DMS 273 treated with DMSO at 0.1 percent for 48 hours (cell line): ENCODE measurements around the gene USP28.
A peak's percentile ranks its signal among the peaks of the same experiment; 100 is the strongest.
"Not testable (repeated sequence)": the region's sequence is repeated elsewhere in the genome, so short reads cannot be mapped to it uniquely, and the experiment has no call there.

Experiments
- DNase-seq: peaks from one replicate; lab custom pipeline; 2025; lab: John Stamatoyannopoulos, UW

Gene USP28, protein sequence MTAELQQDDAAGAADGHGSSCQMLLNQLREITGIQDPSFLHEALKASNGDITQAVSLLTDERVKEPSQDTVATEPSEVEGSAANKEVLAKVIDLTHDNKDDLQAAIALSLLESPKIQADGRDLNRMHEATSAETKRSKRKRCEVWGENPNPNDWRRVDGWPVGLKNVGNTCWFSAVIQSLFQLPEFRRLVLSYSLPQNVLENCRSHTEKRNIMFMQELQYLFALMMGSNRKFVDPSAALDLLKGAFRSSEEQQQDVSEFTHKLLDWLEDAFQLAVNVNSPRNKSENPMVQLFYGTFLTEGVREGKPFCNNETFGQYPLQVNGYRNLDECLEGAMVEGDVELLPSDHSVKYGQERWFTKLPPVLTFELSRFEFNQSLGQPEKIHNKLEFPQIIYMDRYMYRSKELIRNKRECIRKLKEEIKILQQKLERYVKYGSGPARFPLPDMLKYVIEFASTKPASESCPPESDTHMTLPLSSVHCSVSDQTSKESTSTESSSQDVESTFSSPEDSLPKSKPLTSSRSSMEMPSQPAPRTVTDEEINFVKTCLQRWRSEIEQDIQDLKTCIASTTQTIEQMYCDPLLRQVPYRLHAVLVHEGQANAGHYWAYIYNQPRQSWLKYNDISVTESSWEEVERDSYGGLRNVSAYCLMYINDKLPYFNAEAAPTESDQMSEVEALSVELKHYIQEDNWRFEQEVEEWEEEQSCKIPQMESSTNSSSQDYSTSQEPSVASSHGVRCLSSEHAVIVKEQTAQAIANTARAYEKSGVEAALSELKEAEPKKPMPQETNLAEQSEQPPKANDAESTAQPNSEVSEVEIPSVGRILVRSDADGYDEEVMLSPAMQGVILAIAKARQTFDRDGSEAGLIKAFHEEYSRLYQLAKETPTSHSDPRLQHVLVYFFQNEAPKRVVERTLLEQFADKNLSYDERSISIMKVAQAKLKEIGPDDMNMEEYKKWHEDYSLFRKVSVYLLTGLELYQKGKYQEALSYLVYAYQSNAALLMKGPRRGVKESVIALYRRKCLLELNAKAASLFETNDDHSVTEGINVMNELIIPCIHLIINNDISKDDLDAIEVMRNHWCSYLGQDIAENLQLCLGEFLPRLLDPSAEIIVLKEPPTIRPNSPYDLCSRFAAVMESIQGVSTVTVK

DNA sequence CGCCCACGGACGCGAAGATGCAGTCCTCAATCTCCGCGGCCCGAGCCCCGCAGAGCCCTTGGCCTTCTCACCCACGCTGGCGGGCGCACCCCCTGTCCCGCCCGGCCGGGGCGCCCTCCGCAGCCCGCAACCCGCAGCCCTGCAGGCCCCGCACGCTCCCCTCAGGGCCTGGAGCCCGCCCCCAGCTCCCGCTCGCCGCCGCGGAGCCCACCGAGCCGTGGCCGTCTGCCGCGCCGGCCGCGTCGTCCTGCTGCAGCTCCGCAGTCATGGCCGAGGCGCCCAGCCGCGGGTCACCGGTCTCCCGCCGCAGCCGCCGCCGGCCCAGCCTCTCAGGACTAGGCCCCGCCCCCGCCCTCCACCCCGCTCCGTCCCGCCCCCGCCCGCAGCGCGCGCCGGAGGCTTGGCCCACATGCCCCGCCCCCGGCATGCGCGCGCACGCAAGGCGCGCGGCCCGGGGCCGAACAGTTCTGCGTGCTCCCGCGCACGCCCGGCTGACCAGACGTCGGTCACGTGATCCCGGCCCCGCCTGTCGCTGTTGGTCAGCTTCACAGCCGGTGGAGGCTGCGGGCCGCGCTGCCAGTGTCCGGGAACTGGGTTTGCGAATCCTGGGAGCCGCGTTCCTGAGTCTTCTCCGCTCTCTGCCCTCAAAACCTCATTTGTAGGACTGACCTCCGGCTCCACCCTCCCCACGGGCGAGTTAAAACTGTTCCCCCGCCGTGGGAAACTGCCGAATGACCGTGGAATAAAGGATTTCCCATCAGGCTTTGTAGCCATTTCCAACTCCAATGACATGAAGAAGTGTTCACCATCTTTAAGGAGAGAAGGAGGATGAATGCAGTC is at the start of gene USP28:
USP28 (minus strand) TSS at position 339 of the 840 bp plus-strand sequence; CDS start at position 268, 71 bp downstream.
- DNase-seq = peak; percentile 54

DNA sequence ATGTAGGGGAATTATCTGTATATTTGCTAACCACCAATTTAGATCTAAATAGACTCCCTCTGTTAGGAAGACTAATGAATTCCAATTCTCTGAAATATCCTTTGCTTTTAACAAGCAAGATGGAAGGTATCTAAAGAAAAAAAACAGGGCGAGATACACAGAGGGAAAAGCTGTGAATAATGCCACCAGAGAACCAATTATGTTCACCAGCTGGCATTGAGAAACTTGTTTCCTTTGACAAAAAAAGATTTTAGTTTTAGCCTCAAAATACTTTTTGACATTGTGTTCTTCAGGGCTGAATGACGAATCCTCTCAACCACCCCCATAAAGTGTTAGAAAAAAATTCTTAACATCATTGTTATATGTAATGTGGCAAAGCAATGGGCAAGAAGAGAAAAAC is 48.2 kb upstream of the USP28 start:
- DNase-seq = no peak

DNA sequence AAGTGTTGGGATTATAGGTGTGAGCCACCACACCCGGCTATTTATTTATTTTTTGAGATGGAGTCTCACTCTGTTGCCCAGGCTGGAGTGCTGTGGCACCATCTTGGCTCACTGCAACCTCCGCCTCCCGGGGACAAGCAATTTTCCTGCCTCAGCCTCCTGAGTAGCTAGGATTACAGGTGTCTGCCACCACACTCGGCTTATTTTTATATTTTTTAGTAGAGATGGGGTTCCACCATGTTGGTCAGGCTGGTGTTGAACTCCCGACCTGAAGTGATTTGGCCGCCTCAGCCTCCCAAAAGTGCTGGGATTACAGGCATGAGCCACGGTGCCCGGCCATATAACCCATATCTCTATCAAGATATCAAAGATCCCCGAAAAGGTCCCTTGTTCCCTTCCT is 36.1 kb upstream of the USP28 start:
- not testable (repeated sequence) for DNase-seq

DNA sequence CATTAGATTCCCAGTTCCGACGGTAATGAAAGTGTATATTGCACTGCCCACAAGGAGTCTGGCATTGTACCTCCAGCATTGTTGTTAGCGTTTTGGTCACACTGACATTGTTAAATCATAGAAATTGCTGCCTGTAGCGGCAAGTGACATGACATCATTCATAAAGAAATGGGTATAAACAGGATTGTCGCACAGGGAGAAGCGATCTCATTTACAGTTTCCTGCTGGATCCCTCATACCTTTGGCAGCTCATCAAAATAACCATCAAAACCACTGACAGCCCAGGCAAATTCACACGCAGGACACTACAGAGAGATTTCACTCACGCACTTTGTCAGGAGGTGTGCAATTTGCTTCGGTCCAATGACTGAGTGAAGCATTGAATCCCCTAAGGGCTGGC is 32.7 kb upstream of the USP28 start:
- DNase-seq = no peak

DNA sequence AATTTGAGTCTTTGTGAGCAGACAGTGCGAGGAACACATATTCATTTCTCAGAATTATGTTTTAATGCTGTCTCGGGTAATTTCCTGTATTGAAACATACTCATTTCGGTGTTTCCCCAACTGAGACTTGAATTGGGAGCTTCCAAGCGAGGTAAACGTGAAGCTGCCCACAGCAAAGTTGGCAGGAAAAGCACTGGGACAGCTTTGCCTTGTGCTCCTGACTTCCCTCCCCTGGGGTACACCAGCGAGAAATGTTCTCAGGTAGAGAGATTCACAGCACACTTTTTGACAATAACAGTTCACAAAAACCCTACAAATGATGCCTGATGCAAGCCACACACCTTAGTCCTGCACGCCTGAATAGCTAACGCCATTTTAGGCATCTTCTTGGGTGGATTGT is 32.3 kb upstream of the USP28 start:
- DNase-seq = no peak

DNA sequence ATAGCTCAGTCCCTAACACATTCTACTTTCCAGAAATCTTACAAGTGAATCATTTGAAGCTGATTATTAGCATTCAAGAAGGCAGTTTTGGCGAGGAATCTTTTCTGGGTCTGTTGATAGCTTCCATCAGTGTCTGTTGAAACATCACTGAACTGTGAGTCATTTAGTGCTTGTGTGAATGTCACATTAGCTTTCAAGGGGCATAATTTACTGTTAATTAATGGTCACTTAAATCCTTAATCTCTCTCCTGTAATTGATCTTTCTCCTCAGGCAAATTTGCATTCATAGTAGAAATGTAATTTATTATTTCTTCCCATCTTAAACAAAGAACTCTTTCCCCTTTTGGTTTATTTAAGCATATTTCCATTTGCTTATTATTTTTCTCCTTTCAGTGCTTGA is 31.8 kb upstream of the USP28 start:
- DNase-seq = no peak

DNA sequence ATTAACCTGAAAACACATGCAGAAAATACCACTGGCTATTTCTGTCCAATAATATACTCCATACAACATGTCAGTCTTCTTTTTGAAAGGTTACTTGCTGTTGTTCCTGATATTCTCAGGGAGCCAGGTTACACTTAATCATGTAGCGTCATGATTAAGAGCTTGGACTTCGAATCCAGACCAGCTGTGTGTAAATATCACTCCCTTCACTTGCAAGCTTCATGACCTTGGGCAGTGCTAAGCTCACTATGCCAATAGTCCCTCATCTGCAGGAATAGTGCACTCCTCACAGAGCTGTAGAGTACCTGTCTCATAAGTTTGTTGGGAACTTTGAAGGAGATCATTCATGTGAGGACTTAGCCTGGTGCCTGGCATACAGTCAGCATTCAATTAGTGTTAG is 31.1 kb upstream of the USP28 start:
- no peak for DNase-seq

DNA sequence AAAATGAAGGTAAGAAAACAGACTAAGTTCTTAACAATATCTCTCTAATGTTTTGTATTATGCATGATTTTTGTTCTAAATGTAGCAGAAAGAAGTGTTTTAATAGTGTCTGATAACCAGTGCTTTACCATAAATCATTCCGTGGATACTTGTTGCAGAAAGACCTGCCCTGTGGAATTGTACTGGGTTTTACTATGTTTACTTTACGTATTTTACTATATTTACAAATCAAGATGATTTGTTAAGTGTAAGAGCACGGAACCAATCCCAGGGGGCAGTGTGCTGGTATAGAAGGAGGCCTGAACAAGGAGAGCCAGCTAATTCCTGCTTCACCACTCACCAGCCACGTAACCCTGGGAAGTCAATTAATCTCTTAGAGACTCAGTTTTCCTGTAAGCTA is 30.7 kb upstream of the USP28 start:
- DNase-seq = no peak

DNA sequence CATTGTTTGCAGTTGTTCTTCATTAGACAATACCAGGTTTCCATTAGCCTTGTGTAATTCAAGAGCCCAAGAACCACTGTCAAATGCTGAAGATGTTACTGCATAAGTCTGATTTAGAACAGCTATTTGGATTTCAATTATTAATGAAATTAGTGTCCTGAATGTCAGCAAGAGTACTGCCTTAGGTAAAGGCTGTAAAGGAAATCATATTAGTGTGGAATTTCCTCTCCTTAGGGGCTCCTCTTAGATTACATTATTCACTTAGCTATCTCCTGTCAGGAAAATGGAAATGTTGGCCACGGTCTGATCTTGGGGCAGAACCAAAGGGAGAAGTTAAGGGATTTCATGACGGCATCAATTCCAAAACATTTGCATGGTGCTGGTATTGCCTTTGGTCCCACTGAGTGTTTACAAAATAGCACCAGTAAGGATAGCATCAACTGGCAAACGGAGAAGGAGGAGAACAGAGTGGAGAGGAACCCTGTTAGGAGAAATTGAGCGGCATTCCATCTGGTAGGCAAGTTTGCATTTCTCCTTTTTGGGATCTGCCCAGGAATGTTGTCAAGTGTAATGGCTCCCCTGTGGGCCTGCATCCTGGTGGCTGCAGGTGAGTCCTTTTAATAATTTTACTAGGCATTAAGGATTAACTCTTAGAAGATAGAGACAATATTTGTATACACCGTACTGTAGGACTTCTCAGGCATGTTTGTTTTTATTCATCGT is 29.2 kb upstream of the USP28 start, which contains the start of gene HTR3B:
HTR3B (plus strand) TSS at position 418 of the 723 bp plus-strand sequence; CDS start at position 556, 138 bp downstream.
- no peak for DNase-seq

DNA sequence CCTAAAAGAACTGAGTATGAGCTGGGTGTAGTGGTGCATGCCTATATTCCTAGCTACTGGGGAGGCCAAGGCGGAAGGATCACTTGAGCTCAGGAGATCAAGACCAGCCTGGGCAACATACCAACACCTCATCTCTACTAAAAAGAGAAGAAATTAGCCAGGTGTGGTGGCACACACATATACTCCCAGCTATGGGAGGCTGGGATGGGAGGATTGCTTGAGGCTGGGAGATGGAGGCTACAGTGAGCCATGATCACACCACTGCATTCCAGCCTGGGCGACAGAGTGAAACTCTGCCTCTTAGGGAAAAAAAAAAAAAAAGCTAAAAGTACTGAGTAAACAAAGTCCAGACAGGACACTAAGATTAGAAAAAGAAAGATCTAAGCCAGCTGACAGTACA is 25.8 kb upstream of the USP28 start:
- DNase-seq = no peak

DNA sequence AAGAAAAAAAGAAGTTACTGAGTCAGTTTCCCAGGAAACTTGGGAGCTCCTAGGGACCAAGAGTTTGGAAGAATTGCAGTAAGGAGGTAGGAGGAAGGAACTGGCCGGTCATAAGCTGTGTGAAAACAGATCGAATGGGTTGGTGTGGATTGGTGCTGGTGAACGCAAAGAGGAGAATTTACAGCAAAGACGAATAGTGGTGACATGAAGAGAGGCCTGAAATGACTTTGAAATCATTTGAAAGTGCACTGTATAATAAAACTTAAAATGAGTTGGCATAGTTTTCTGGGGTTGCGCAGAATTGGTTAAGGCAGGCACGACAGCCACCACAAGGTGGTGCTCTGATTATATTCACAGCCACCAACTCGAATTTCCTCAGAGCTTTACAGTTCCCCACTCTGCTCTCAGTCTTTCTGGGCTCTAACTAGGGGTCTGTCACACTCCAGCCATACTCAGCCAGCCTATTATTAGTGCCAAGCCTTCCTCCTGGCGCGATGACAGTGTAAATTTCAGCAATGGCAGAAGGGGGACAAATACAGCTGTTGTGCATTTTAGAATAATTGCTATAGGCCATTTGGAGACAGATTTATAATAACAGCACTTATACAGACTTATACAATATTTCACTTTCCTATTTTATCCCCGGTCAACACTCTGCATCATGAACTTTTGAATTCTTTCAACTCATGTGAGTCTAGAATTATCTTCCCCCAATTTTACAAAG is 20.9 kb upstream of the USP28 start:
- no peak for DNase-seq

DNA sequence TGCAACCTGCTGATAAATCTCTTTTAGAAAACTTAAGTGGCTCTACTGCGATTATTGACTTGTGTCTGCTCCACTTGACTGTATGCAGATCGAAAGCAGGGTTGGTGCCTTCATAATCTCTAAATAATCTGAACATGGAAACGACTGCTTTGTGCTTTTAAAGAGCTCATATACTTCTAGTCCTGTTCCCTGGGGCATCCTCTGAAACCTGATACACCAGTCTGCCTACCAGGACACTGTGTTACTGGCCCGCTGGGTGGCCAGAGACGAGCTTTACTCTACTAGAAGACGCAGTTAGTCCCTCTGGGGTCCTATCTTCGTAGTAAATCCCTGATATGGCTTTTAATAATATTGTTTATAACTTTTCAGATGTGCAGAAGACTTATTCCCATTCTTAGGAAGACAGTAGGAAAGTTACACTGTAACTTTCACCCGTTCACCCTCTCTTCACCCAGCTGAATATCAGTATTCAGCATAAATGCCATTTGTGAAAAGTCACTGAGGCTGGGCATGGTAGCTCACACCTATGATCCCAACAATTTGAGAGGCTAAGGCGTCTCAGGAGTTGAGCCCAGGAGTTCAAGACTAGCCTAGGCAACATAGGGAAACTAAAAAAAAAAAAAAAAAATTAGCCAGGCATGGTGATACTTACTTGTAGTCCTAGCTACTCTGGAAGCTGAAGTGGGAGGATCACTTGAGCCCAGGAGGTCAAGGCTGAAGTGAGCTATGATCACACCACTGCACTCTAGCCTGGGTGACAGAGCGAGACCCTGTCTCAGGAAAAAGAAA is 20.2 kb upstream of the USP28 start:
- no peak for DNase-seq

DNA sequence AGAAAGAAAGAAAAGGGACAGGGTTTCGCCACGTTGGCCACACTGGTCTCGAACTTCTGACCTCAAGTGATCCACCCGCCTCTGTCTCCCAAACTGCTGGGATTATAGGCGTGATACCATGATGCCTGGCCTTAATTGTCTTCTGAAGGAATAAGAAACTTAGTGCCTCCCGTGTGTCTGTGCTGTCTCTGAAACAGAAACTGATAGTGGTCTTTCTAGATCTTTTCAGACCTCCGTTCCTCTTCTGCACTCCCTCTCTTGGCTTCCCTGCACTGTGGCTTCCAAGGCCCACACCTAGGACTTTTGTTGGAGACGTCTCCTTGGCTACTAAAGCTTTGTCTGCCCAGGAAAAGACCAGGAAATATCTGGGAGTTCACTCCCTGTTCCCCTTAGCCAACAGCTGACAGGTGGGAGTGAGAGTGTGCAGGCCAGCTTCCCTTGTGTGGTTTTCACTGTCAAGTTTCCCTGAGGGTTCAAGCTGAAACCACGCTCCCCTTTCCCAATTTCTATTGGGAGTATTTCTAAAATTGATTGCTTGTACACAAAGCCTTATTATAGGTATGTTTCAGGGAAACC is 19.1 kb upstream of the USP28 start:
- DNase-seq = no peak

DNA sequence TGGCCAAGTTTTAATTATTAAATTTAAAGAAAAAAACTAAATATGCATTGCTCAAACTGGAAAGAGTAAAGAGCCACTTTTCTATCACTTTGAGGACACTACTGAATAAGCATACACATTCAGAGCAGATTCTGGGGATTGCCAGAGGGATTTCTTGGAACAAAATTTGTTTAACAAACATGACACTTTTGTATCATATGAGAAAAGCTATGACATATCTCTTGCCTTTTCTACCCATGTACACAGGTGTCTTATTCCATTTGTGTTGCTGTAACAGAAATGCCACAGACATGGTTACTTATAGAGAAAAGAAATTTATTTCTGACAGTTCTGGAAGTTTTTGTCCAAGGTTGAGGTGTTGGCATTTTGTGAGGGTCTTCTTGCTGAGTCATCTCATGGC is 13.5 kb upstream of the USP28 start:
- DNase-seq = no peak

DNA sequence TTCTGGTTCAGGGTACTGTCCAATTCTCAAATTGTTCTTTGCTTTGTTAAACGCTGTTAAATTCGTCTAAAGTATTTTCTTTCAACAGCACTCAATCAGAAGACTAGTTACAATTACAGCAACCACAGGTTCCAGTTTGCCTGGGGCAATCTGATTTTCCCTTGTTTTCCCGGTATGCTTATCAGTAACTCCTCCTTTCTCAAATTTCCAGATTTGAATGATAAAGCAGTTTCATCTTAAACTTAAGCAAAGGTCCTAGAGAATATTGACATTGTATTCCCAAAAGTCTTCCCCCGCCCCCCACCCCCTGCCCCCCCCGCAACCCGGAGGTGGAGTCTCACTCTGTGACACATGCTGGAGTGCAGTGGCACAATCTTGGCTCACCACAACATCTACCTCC is 10.5 kb upstream of the USP28 start:
- no peak for DNase-seq

DNA sequence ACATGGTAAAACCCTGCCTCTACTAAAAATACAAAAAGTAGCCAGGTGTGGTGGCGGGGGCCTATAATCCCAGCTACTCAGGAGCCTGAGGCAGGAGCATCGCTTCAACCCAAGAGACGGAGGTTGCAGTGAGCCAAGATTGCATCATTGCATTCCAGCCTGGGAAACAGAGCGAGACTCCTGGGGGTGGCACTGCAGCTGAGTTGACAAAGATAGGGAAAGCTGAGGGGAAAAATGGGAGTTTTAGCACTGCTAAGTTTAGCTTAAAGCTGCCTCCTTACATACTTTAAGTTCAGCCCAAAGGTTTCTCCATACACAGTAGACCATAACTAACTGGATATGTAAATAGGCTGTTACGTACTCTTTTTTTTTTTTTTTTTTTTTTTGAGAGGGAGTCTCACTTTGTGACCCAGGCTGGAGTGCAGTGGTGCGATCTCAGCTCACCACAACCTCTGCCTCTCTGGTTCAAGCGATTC is 9.0 kb upstream of the USP28 start:
- DNase-seq = no peak

DNA sequence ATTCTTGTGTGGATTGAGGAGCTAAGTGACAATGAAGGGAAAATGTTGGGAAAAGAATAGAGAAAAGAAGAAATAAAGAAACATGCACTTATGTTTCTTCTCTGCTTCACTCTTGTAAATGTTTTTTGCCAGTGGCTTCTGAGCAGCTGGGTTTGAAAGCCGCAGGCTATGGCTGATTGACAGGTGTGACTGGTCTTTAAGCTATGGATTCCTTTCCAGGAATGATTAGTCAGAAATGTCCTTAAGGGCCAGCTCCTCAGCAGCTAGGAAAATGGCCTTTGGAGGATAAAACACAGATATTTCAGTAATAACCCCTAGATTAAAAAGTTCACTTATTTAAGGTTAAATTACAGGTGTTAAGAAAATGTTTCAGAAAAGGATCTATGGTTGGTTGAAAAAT is 6.5 kb upstream of the USP28 start:
- DNase-seq = no peak

DNA sequence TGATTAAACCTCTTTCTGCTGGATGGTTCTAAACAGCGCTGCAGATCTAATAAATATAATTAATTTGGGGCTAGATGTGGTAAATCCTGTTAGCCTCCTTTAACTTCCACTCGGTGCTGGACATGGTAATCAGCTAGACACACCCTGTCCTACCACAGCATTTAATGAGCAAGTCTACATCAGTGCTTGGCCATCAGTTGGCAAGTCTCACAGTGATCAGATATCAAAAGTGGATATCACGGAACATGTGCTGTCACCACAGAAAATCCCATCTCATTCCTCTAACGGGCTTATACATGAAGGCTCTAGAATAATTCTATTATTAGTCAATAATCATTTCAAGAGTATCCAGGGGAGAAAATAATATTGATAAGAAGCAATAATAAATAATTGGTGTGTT is 5.6 kb upstream of the USP28 start:
- no peak for DNase-seq

DNA sequence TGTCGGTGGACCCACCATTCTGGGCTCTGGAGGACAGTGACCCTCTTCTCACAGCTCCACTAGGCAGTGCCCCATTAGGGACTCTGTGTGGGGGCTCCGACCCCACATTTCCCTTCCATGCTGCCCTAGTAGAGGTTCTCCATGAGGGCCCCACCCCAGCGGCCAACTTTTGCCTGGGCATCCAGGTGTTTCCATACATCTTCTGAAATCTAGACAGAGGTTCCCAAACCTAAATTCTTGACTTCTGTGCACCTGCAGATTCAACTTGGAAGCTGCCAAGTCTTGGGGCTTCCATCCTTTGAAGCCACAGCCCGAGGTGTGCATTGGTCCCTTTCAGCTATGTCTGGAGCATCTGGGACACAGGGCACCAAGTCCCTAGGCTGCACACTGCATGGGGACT is 4.1 kb upstream of the USP28 start:
- DNase-seq = not testable (repeated sequence)
